GM12878 (cell line): ENCODE measurements around the gene MYL6B. TPM values are rescaled to one million over a fixed set of nuclear protein-coding genes. Genes with fewer than 3 reads are reported as not detected.

Experiments used
- ATAC-seq: fragments of 200-7000 bp; cut with Tn5 transposase; 3 replicates; pipeline ENCODE4 v1.9.1; 2020; ENCODE audit warnings: mild to moderate bottlenecking, moderate library complexity
- Bru-seq: library from RNA; stranded (reverse); fragments of 400-500 nt; gene quantifications from one replicate; lab custom pipeline; 2021; lab: Mats Ljungman, UMichigan
- BruChase-seq, 2 experiments: library from RNA; stranded (reverse); fragments of 400-500 nt; gene quantifications; one replicate each; lab custom pipeline; 2021; lab: Mats Ljungman, UMichigan
- BruUV-seq: library from RNA; stranded (reverse); fragments of 400-500 nt; replicated peaks from 2 replicates; lab custom pipeline; 2021; lab: Mats Ljungman, UMichigan
- CTCF ChIA-PET: fragments of 300-600 bp; sonication (Branson Sonifier 250); formaldehyde crosslinking; extraction: SDS; loops from one replicate; lab custom pipeline; 2021; ENCODE audit warnings: inconsistent platforms; lab: Yijun Ruan, JAX
- POLR2A ChIA-PET: fragments of 350-600 bp; formaldehyde crosslinking; extraction: SDS; loops from one replicate; lab custom pipeline; 2021; ENCODE audit warnings: inconsistent platforms; lab: Charles Lee
- RAD21 ChIA-PET: fragments of 300-600 bp; sonication (Branson Sonifier 250); formaldehyde crosslinking; loops from one replicate; lab custom pipeline; 2023; ENCODE audit warnings: antibody characterized with exemption; ENCODE audit not compliant: unreplicated experiment; lab: Charles Lee
- SMC1A ChIA-PET: fragments of 300-600 bp; sonication (Branson Sonifier 250); formaldehyde crosslinking; loops from one replicate; lab custom pipeline; 2023; ENCODE audit not compliant: unreplicated experiment, uncharacterized antibody; lab: Charles Lee
- DNase-seq: peaks from one replicate; pipeline ENCODE4 v3.0.0-alpha.2; 2011; ENCODE audit warnings: low read depth, low spot score
- FAIRE-seq: peaks from 3 replicates; lab custom pipeline; 2011; peaks lifted over from hg19 to GRCh38; lab: Jason Lieb, UNC
- H2AFZ ChIP-seq: 2 replicates; pipeline ENCODE4 v1.6.0; 2011; ENCODE audit warnings: low read depth, low read length, control low read depth; ENCODE audit not compliant: control insufficient read depth
- H3K27ac ChIP-seq: 2 replicates; pipeline ENCODE4 v1.5.1; 2011; ENCODE audit warnings: control low read depth; ENCODE audit not compliant: control insufficient read depth, insufficient read depth
- H3K27me3 ChIP-seq, 2 experiments: replicated peaks in 1 of 2; 2 replicates each; pipeline versions ENCODE4 v1.6.0 to v1.6.1; 2011; ENCODE audit warnings: low read length in 1 of 2; ENCODE audit not compliant: control insufficient read depth in 2 of 2, insufficient read depth in 2 of 2
- H3K36me3 ChIP-seq, 2 experiments: 2 replicates each; pipeline ENCODE4 v1.5.1; 2011; ENCODE audit warnings: low read length in 1 of 2; ENCODE audit not compliant: control insufficient read depth in 2 of 2, insufficient read depth in 2 of 2
- H3K4me1 ChIP-seq: 2 replicates; pipeline ENCODE4 v1.6.1; 2011; ENCODE audit warnings: mild to moderate bottlenecking, low read length, moderate library complexity, mixed read lengths; ENCODE audit not compliant: control insufficient read depth, insufficient read depth
- H3K4me2 ChIP-seq: 2 replicates; pipeline ENCODE4 v1.6.0; 2011; ENCODE audit warnings: control low read depth; ENCODE audit not compliant: control insufficient read depth, insufficient read depth
- H3K4me3 ChIP-seq: fragments of 200-600 bp; sonication (generic); 2 replicates; pipeline ENCODE4 v1.5.1; 2016
- H3K79me2 ChIP-seq: 2 replicates; pipeline ENCODE4 v1.6.0; 2011; ENCODE audit warnings: low read length; ENCODE audit not compliant: control insufficient read depth, insufficient read depth
- H3K9ac ChIP-seq: 2 replicates; pipeline ENCODE4 v1.8.0; 2011; ENCODE audit warnings: low read length, control low read depth, mixed read lengths; ENCODE audit not compliant: control insufficient read depth, insufficient read depth
- H3K9me3 ChIP-seq: replicated peaks from 3 replicates; pipeline ENCODE4 v1.5.1; 2011; ENCODE audit warnings: mild to moderate bottlenecking, low read length; ENCODE audit not compliant: control insufficient read depth, insufficient read depth
- H4K20me1 ChIP-seq: 2 replicates; pipeline ENCODE4 v1.6.0; 2011; ENCODE audit not compliant: control insufficient read depth, insufficient read depth
- BHLHE40 ChIP-seq, 2 experiments: fragments of 450-650 bp in 1 of 2; IDR thresholded peaks; 2 replicates each; pipeline ENCODE4 v1.6.1; 2011 to 2017; ENCODE audit warnings: low read depth in 2 of 2, borderline replicate concordance in 1 of 2, improper control_type of control experiment in 1 of 2, low read length in 1 of 2, mild to moderate bottlenecking in 1 of 2
- CREB1 ChIP-seq: IDR thresholded peaks from 2 replicates; pipeline ENCODE4 v1.6.1; 2012; ENCODE audit warnings: low read depth, mild to moderate bottlenecking, inconsistent platforms
- FOXM1 ChIP-seq: IDR thresholded peaks from 2 replicates; pipeline ENCODE4 v1.6.1; 2012; ENCODE audit warnings: low read depth, mild to moderate bottlenecking, inconsistent platforms, low read length, moderate library complexity
- HCFC1 ChIP-seq: fragments of 150-350 bp; IDR thresholded peaks from 2 replicates; pipeline ENCODE4 v1.6.1; 2014; ENCODE audit warnings: low read length
- HDGF ChIP-seq: fragments of 450-650 bp; IDR thresholded peaks from 2 replicates; pipeline ENCODE4 v1.6.1; 2016; ENCODE audit warnings: antibody characterized with exemption
- KDM1A ChIP-seq: fragments of 200-600 bp; sonication (generic); IDR thresholded peaks from 2 replicates; pipeline ENCODE4 v1.6.1; 2016; ENCODE audit warnings: borderline replicate concordance
- LARP7 ChIP-seq: fragments of 450-650 bp; IDR thresholded peaks from 2 replicates; pipeline ENCODE4 v1.6.1; 2017; ENCODE audit warnings: mild to moderate bottlenecking
- MYB ChIP-seq: fragments of 150-350 bp; IDR thresholded peaks from 2 replicates; pipeline ENCODE4 v1.6.1; 2014; ENCODE audit warnings: mild to moderate bottlenecking, low read depth, low read length, borderline replicate concordance
- PAX5 ChIP-seq: IDR thresholded peaks from 2 replicates; pipeline ENCODE4 v1.6.1; 2011; ENCODE audit warnings: low read depth, low read length, borderline replicate concordance
- POLR2AphosphoS5 ChIP-seq: IDR thresholded peaks from 2 replicates; pipeline ENCODE4 v1.6.1; 2011; ENCODE audit warnings: mild to moderate bottlenecking, low read length, inconsistent platforms
- POU2F2 ChIP-seq: IDR thresholded peaks from 3 replicates; pipeline ENCODE4 v1.6.1; 2011; ENCODE audit warnings: low read depth, mild to moderate bottlenecking, low read length, borderline replicate concordance
- RELA ChIP-seq: fragments of 450-650 bp; IDR thresholded peaks from 2 replicates; pipeline ENCODE4 v1.8.0; 2014; ENCODE audit warnings: borderline replicate concordance; ENCODE audit not compliant: partially characterized antibody
- STAT3 ChIP-seq: IDR thresholded peaks from 2 replicates; pipeline ENCODE4 v1.6.1; 2011; ENCODE audit warnings: low read depth, low read length, improper control_type of control experiment
- TCF7 ChIP-seq: IDR thresholded peaks from 2 replicates; pipeline ENCODE4 v1.6.1; 2014; ENCODE audit warnings: antibody characterized with exemption, borderline replicate concordance
- ZNF384 ChIP-seq: IDR thresholded peaks from 2 replicates; pipeline ENCODE4 v1.6.1; 2012; ENCODE audit warnings: low read depth, mild to moderate bottlenecking, low read length, improper control_type of control experiment, borderline replicate concordance
- WGBS: methylation state at CpG from one replicate; pipeline ENCODE4 v1.1.6; 2016; ENCODE audit warnings: low lambda C conversion rate; ENCODE audit not compliant: insufficient replicate concordance, insufficient coverage; ENCODE audit errors: missing lambda C conversion rate; 5-methylcytosine and 5-hydroxymethylcytosine counted together
- in situ Hi-C: fragments of 300-500 bp; cut with MboI; formaldehyde crosslinking; loops from 9 replicates; pipeline ENCODE4 v1.14.3; 2018; ENCODE audit warnings: mixed read lengths
- intact Hi-C: fragments of 100-400 bp; cut with micrococcal nuclease; formaldehyde crosslinking; loops from one replicate; pipeline ENCODE4 v1.14.2; 2022; ENCODE audit not compliant: unreplicated experiment
- long read RNA-seq, 2 experiments: library from polyadenylated mRNA; unstranded; transcript quantifications; one replicate each; pipeline ENCODE4 v2.0.0, GENCODE V29; 2019 to 2020
- polyA minus RNA-seq, 3 experiments: library from RNA; depleted of rRNA, polyadenylated mRNA; stranded (reverse); fragments of >200 nt; gene quantifications; 2 replicates each; pipeline ENCODE4 v1.2.3, GENCODE V29; 2011
- polyA plus RNA-seq, 11 experiments: library from polyadenylated mRNA; depleted of rRNA in 4 of 11; unstranded in 6 of 11; stranded (reverse) in 5 of 11; fragments of >200 nt; fragmentation: Nextera tagmentation in 4 of 11; fragmentation: Illumina TruSeq in 1 of 11; extraction: Ambion mirVana in 4 of 11; extraction: Trizol in 1 of 11; gene quantifications; 1 replicate in 1 of 11; 2 replicates in 10 of 11; pipeline versions ENCODE4 v1.2.1 to v1.2.3, GENCODE V29; 2011 to 2016; ENCODE audit warnings: inconsistent platforms in 2 of 11, missing spikeins in 2 of 11, low read depth in 1 of 11
- total RNA-seq, 4 experiments: library from RNA; depleted of rRNA in 3 of 4; stranded (reverse); fragments of >200 nt in 3 of 4; fragmentation: Illumina TruSeq in 1 of 4; extraction: Trizol in 1 of 4; gene quantifications; 2 replicates each; pipeline versions ENCODE4 v1.2.1 to v1.2.3, GENCODE V29; 2013 to 2021
- TF ChIP-seq, protein P1 (sequence below): fragments of 450-650 bp; IDR thresholded peaks from 2 replicates; pipeline ENCODE4 v1.6.1; 2017; ENCODE audit warnings: low read depth, mild to moderate bottlenecking, moderate library complexity
- TF ChIP-seq, protein P2 (sequence below): IDR thresholded peaks from 2 replicates; pipeline ENCODE4 v1.6.1; 2012; ENCODE audit warnings: low read depth, low read length, improper control_type of control experiment

MYL6B gene
- 27.5 and 28.3 TPM in 2 replicates for total RNA-seq (2013; cell fraction: nucleolus; rRNA removed)
- 79.1 and 83.8 TPM in 2 replicates for total RNA-seq (2014; rRNA removed)
- total RNA-seq (2014; rRNA removed; fragmentation: Illumina TruSeq; extraction: Trizol) = 100 and 119 TPM in 2 replicates
- total RNA-seq (2021) = 110 and 117 TPM in 2 replicates
- 38.7 TPM for polyA plus RNA-seq (2011; ENCODE audit: low read depth)
- polyA plus RNA-seq (2011; rRNA removed) = 62.6 and 88.4 TPM in 2 replicates
- polyA plus RNA-seq (2011; cell fraction: cytosol; rRNA removed) = 89.5 and 115 TPM in 2 replicates
- 58.6 and 60.8 TPM in 2 replicates for polyA plus RNA-seq (2011; cell fraction: nucleus; rRNA removed)
- 86.7 and 121 TPM in 2 replicates for polyA plus RNA-seq (2012)
- 24.0 and 75.5 TPM in 2 replicates for polyA plus RNA-seq (2014; fragmentation: Illumina TruSeq; extraction: Trizol)
- 100 to 1,000 TPM; 117 to 153 TPM for polyA plus RNA-seq (2014; fragmentation: Nextera tagmentation; extraction: Ambion mirVana)
- 108 and 118 TPM in 2 replicates for polyA plus RNA-seq (2014; rRNA removed)
- 100 to 1,000 TPM; 109 to 131 TPM for polyA plus RNA-seq (2016; fragmentation: Nextera tagmentation; extraction: Ambion mirVana)
- 37.7 and 41.9 TPM in 2 replicates for polyA minus RNA-seq (2011; rRNA and poly(A)+ RNA removed)
- polyA minus RNA-seq (2011; cell fraction: cytosol; rRNA and poly(A)+ RNA removed) = 12.2 and 14.5 TPM in 2 replicates
- polyA minus RNA-seq (2011; cell fraction: nucleus; rRNA and poly(A)+ RNA removed) = 10.8 and 14.4 TPM in 2 replicates
- percentile 73 among the genes with signal in this experiment for Bru-seq, nascent RNA
- percentile 82 among the genes with signal in this experiment for BruChase-seq, experiment 1, labeled RNA remaining after a 6-hour chase
- BruChase-seq, experiment 2, labeled RNA remaining after a 2-hour chase = percentile 77 among the genes with signal in this experiment
- long read RNA-seq, experiment 1, partial matches to known transcripts = 1 of 26 reads
- long read RNA-seq, experiment 1, other reads (novel, unspliced or antisense) = 21 of 26 reads
- long read RNA-seq, experiment 2, partial matches to known transcripts = 9 of 38 reads
- long read RNA-seq, experiment 2, other reads (novel, unspliced or antisense) = 25 of 38 reads

DNA sequence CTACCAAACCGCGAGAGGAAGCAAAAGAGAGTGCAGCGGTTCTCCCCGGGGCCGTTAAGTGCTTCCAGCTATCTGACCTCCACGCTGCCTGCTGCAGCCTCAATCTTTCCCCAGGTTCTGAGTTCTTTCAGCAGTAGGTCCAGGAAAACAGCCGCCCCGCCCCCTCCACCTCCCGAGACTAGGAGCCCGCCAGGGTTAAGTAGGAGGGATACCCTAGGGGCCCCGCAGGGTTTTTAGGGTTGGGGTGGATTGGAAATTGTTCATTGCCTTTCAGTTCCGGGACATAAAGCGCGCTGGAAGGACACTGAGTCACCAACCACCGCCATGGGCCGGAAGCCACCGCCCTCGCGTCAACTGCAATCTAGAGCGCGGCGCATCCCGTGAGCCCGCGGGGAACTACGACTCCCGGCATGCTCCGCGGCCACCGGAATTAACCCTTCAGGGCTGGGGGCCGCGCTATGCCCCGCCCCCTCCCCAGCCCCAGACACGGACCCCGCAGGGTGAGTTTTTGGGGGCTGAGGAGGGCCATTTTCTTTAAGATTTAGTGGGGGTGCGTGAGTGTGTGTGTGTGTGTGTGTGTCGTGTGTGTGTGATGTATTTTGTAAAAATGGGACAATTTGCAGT lies at the start of gene MYL6B:
Gene MYL6B, plus strand, starts transcription at position 456 of the 624 bp plus-strand sequence. CDS start 1,332 bp downstream, outside the sequence.
- POLR2A ChIA-PET = interaction anchor here (0.5 to 2.0 kb wide), 12 partner anchors 9 to 147 kb away, joined by 3 to 17 read pairs (median 3); partner anchors contain the start of genes ESYT1, RNF41, RPL41 and ZC3H10
- BruUV-seq = no TSS peak
- Histone ChIP-seq H3K36me3 (peaks cover 0 to 4% of the 10 kb centered on the region in 2 experiments; a peak in 1 of 4 replicates), H3K9me3 (no peaks in the 10 kb centered on the region), H2AFZ (peak within 1 kb of the TSS; percentile 88), H3K79me2 (peaks cover 19% of the 10 kb centered on the region), H3K4me1 (peaks cover 15% of the 10 kb centered on the region), H4K20me1 (no peaks in the 10 kb centered on the region), H3K4me3 (peak within 1 kb of the TSS; percentile 84), H3K27ac (peak within 1 kb of the TSS; percentile 95), H3K27me3 (no peaks in the 10 kb centered on the region), H3K4me2 (peak within 1 kb of the TSS; percentile 97), H3K9ac (peak within 1 kb of the TSS; percentile 95)
- RAD21 ChIA-PET = interaction anchor here (1.0 to 1.9 kb wide), 3 partner anchors 25 to 37 kb away, joined by 7 to 10 read pairs (median 10); partner anchors contain the start of genes ESYT1, SMARCC2 and ZC3H10
- DNase-seq = peak; percentile 66
- ATAC-seq = peak; percentile 94
- CTCF ChIA-PET = interaction anchor here (0.6 to 2.3 kb wide), 6 partner anchors 12 to 927 kb away, joined by 3 to 8 read pairs (median 3); partner anchors contain the start of genes NEMP1, SMARCC2 and ZC3H10
- WGBS = 1% methylated on average over 37 of the region's 37 CpGs
- SMC1A ChIA-PET = interaction anchor here (0.7 to 1.4 kb wide), 4 partner anchors 9 to 34 kb away, joined by 3 to 6 read pairs (median 5); partner anchors contain the start of genes ESYT1 and ZC3H10
- no peak for FAIRE-seq
- in situ Hi-C loops (no loop called here), intact Hi-C loops (loop anchor here (1.0 to 5.0 kb wide), 2 partner anchors 26 to 35 kb away; partner anchors contain the start of genes RPL41 and ZC3H10)
- TF ChIP-seq POLR2AphosphoS5 (peak; percentile 52; the same call in 1 of the 2 replicates), MYB (0 out of 2 replicates have a peak, but pooled peaks have one; percentile 49), ZNF384 (no peak), HDGF (0 out of 2 replicates have a peak, but pooled peaks have one; percentile 32), PAX5 (peak; percentile 64; the same call in 1 of the 2 replicates), STAT3 (no peak), BHLHE40 (IDR thresholded peaks at IDR 0.05; ENCODE audit: borderline replicate concordance in 1 of 2, low read depth in 2 of 2, low read length in 1 of 2) (peak; percentile 91 to 94), CREB1 (peak; percentile 80), FOXM1 (no peak), LARP7 (no peak), POU2F2 (peak; percentile 80; the same call in 2 of the 3 replicates), TCF7 (no peak), RELA (peak; percentile 66), KDM1A (no peak), HCFC1 (peak; percentile 91)
- TF ChIP-seq, protein P1, sequence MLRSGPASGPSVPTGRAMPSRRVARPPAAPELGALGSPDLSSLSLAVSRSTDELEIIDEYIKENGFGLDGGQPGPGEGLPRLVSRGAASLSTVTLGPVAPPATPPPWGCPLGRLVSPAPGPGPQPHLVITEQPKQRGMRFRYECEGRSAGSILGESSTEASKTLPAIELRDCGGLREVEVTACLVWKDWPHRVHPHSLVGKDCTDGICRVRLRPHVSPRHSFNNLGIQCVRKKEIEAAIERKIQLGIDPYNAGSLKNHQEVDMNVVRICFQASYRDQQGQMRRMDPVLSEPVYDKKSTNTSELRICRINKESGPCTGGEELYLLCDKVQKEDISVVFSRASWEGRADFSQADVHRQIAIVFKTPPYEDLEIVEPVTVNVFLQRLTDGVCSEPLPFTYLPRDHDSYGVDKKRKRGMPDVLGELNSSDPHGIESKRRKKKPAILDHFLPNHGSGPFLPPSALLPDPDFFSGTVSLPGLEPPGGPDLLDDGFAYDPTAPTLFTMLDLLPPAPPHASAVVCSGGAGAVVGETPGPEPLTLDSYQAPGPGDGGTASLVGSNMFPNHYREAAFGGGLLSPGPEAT = 0 out of 2 replicates have a peak, but pooled peaks have one; percentile 58
- TF ChIP-seq, protein P2, sequence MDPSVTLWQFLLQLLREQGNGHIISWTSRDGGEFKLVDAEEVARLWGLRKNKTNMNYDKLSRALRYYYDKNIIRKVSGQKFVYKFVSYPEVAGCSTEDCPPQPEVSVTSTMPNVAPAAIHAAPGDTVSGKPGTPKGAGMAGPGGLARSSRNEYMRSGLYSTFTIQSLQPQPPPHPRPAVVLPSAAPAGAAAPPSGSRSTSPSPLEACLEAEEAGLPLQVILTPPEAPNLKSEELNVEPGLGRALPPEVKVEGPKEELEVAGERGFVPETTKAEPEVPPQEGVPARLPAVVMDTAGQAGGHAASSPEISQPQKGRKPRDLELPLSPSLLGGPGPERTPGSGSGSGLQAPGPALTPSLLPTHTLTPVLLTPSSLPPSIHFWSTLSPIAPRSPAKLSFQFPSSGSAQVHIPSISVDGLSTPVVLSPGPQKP = peak; percentile 81
